Measurements from ENCODE around the gene INF2. TPM values are rescaled to one million over a fixed set of nuclear protein-coding genes. Genes with fewer than 3 reads are reported as not detected.
A peak's percentile ranks its signal among the peaks of the same experiment; 100 is the strongest.

The INF2 gene
- total and polyA plus RNA-seq, 2 experiments from 2014 or later = 36.7 to 75.5 TPM

DNA sequence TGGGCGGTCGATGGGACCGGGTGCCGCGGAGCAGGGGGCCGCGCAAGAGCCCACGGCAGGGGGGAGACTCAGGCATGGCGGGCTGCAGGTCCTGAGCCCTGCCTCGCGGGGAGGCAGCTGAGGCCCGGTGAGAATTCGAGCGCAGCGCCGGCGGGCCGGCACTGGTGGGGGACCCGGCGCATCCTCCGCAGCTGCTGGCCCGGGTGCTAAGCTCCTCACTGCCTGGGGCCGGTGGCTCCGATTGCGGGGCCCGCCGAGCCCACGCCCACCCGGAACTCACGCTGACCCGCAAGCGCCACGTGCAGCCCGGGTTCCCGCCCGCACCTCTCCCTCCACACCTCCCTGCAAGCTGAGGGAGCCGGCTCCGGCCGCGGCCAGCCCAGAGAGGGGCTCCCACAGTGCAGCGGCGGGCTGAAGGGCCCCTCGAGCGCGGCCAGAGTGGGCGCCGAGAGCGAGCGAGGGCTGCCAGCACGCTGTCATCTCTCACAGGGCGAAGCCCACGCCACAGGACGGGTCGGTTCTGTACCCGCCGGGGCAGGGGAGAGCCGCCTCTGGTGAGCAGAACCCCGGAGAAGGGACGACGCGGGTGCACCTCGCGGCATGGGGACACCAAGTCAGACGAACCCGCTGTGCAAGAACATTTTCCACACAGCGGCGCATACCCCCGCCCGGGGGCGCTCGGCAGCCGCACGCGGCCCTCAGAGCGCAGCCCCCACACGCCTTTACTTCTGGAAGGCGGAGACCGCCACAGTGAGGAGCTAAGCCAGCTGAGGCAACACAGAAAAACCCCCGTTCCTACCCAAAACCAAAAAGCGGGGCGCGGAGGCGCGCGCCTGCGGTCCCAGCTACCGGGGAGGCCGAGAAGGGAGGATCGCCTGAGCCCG, 62.4 kb downstream of the INF2 start:
- Histone ChIP-seq H3K79me2 (replicated peaks; ENCODE audit: insufficient read depth) (peaks cover 27% of the 10 kb centered on the region), H3K4me1 (ENCODE audit: insufficient read depth) (peaks cover 6% of the 10 kb centered on the region; the same call in 1 of the 2 replicates), H3K36me3 (ENCODE audit: insufficient read depth) (peaks cover 5% of the 10 kb centered on the region; the same call in 1 of the 2 replicates), H3K4me3 (peak overlapping the region; percentile 93), H4K20me1 (replicated peaks; ENCODE audit: insufficient read depth) (peaks cover 11% of the 10 kb centered on the region), H3K4me2 (peak overlapping the region; percentile 64), H3K27ac (ENCODE audit: low read depth) (peak overlapping the region; percentile 56; the same call in 1 of the 2 replicates), H3F3A (replicated peaks; ENCODE audit: low read depth) (no peaks in the 10 kb centered on the region), H2AFZ (peak overlapping the region; percentile 91; the same call in 1 of the 2 replicates), H3K27me3 (ENCODE audit: insufficient read depth) (no peaks in the 10 kb centered on the region), H3K9me2 (ENCODE audit: insufficient read depth) (no peaks in the 10 kb centered on the region)
- Mint-ChIP-seq H3K4me3 (peak overlapping the region; percentile 86; the same call in 2 of the 3 replicates), H3K27ac (no peak overlapping the region), H3K9me3 (peaks cover 27% of the 10 kb centered on the region), H3K4me1 (peaks cover 17% of the 10 kb centered on the region), H3K27me3 (ENCODE audit: insufficient read depth, low read depth, poor library complexity) (peaks cover 28% of the 10 kb centered on the region), H3K36me3 (ENCODE audit: low read depth) (peaks cover 43% of the 10 kb centered on the region)
- DNase-seq (ENCODE audit: low spot score) (no peak), ATAC-seq (no peak)
- TF ChIP-seq, protein P1, sequence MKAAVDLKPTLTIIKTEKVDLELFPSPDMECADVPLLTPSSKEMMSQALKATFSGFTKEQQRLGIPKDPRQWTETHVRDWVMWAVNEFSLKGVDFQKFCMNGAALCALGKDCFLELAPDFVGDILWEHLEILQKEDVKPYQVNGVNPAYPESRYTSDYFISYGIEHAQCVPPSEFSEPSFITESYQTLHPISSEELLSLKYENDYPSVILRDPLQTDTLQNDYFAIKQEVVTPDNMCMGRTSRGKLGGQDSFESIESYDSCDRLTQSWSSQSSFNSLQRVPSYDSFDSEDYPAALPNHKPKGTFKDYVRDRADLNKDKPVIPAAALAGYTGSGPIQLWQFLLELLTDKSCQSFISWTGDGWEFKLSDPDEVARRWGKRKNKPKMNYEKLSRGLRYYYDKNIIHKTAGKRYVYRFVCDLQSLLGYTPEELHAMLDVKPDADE (IDR thresholded peaks at IDR 0.05) = no peak
- TF ChIP-seq CREB1 (CRISPR knock-in tag; IDR thresholded peaks at IDR 0.05; ENCODE audit: low read depth) (no peak), ZNF114 (CRISPR knock-in tag; IDR thresholded peaks at IDR 0.05) (no peak), NANOG (IDR thresholded peaks at IDR 0.05; ENCODE audit: borderline replicate concordance) (no peak), ZNF331 (CRISPR knock-in tag; IDR thresholded peaks at IDR 0.05; ENCODE audit: low read depth) (no peak), EZH2 (IDR thresholded peaks at IDR 0.05; ENCODE audit: low read depth, unreplicated experiment) (no peak), JUNB (IDR thresholded peaks at IDR 0.05; ENCODE audit: unreplicated experiment) (no peak), POLR2AphosphoS5 (IDR thresholded peaks at IDR 0.05; ENCODE audit: low read depth) (no peak), STAT1 (IDR thresholded peaks at IDR 0.05; ENCODE audit: unreplicated experiment) (no peak)
- TF ChIP-seq, protein P2, sequence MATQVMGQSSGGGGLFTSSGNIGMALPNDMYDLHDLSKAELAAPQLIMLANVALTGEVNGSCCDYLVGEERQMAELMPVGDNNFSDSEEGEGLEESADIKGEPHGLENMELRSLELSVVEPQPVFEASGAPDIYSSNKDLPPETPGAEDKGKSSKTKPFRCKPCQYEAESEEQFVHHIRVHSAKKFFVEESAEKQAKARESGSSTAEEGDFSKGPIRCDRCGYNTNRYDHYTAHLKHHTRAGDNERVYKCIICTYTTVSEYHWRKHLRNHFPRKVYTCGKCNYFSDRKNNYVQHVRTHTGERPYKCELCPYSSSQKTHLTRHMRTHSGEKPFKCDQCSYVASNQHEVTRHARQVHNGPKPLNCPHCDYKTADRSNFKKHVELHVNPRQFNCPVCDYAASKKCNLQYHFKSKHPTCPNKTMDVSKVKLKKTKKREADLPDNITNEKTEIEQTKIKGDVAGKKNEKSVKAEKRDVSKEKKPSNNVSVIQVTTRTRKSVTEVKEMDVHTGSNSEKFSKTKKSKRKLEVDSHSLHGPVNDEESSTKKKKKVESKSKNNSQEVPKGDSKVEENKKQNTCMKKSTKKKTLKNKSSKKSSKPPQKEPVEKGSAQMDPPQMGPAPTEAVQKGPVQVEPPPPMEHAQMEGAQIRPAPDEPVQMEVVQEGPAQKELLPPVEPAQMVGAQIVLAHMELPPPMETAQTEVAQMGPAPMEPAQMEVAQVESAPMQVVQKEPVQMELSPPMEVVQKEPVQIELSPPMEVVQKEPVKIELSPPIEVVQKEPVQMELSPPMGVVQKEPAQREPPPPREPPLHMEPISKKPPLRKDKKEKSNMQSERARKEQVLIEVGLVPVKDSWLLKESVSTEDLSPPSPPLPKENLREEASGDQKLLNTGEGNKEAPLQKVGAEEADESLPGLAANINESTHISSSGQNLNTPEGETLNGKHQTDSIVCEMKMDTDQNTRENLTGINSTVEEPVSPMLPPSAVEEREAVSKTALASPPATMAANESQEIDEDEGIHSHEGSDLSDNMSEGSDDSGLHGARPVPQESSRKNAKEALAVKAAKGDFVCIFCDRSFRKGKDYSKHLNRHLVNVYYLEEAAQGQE (IDR thresholded peaks at IDR 0.05; ENCODE audit: unreplicated experiment) = no peak
- TF ChIP-seq, protein P3, sequence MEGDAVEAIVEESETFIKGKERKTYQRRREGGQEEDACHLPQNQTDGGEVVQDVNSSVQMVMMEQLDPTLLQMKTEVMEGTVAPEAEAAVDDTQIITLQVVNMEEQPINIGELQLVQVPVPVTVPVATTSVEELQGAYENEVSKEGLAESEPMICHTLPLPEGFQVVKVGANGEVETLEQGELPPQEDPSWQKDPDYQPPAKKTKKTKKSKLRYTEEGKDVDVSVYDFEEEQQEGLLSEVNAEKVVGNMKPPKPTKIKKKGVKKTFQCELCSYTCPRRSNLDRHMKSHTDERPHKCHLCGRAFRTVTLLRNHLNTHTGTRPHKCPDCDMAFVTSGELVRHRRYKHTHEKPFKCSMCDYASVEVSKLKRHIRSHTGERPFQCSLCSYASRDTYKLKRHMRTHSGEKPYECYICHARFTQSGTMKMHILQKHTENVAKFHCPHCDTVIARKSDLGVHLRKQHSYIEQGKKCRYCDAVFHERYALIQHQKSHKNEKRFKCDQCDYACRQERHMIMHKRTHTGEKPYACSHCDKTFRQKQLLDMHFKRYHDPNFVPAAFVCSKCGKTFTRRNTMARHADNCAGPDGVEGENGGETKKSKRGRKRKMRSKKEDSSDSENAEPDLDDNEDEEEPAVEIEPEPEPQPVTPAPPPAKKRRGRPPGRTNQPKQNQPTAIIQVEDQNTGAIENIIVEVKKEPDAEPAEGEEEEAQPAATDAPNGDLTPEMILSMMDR (conservative IDR thresholded peaks at IDR 0.05; ENCODE audit: low read depth in 2 of 2) = no peak
- TF ChIP-seq, protein P4, sequence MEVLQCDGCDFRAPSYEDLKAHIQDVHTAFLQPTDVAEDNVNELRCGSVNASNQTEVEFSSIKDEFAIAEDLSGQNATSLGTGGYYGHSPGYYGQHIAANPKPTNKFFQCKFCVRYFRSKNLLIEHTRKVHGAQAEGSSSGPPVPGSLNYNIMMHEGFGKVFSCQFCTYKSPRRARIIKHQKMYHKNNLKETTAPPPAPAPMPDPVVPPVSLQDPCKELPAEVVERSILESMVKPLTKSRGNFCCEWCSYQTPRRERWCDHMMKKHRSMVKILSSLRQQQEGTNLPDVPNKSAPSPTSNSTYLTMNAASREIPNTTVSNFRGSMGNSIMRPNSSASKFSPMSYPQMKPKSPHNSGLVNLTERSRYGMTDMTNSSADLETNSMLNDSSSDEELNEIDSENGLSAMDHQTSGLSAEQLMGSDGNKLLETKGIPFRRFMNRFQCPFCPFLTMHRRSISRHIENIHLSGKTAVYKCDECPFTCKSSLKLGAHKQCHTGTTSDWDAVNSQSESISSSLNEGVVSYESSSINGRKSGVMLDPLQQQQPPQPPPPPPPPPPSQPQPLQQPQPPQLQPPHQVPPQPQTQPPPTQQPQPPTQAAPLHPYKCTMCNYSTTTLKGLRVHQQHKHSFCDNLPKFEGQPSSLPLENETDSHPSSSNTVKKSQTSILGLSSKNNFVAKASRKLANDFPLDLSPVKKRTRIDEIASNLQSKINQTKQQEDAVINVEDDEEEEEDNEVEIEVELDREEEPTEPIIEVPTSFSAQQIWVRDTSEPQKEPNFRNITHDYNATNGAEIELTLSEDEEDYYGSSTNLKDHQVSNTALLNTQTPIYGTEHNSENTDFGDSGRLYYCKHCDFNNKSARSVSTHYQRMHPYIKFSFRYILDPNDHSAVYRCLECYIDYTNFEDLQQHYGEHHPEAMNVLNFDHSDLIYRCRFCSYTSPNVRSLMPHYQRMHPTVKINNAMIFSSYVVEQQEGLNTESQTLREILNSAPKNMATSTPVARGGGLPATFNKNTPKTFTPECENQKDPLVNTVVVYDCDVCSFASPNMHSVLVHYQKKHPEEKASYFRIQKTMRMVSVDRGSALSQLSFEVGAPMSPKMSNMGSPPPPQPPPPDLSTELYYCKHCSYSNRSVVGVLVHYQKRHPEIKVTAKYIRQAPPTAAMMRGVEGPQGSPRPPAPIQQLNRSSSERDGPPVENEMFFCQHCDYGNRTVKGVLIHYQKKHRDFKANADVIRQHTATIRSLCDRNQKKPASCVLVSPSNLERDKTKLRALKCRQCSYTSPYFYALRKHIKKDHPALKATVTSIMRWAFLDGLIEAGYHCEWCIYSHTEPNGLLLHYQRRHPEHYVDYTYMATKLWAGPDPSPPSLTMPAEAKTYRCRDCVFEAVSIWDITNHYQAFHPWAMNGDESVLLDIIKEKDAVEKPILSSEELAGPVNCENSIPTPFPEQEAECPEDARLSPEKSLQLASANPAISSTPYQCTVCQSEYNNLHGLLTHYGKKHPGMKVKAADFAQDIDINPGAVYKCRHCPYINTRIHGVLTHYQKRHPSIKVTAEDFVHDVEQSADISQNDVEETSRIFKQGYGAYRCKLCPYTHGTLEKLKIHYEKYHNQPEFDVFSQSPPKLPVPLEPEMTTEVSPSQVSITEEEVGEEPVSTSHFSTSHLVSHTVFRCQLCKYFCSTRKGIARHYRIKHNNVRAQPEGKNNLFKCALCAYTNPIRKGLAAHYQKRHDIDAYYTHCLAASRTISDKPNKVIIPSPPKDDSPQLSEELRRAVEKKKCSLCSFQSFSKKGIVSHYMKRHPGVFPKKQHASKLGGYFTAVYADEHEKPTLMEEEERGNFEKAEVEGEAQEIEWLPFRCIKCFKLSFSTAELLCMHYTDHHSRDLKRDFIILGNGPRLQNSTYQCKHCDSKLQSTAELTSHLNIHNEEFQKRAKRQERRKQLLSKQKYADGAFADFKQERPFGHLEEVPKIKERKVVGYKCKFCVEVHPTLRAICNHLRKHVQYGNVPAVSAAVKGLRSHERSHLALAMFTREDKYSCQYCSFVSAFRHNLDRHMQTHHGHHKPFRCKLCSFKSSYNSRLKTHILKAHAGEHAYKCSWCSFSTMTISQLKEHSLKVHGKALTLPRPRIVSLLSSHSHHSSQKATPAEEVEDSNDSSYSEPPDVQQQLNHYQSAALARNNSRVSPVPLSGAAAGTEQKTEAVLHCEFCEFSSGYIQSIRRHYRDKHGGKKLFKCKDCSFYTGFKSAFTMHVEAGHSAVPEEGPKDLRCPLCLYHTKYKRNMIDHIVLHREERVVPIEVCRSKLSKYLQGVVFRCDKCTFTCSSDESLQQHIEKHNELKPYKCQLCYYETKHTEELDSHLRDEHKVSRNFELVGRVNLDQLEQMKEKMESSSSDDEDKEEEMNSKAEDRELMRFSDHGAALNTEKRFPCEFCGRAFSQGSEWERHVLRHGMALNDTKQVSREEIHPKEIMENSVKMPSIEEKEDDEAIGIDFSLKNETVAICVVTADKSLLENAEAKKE (CRISPR knock-in tag; IDR thresholded peaks at IDR 0.05) = no peak
